NK-92 (cell line): Measurements from ENCODE around the gene TMEM19.
"Not testable (repeated sequence)": the region's sequence is repeated elsewhere in the genome, so short reads cannot be mapped to it uniquely, and the experiment has no call there.

Experiments used
- DNase-seq: peaks from one replicate; lab custom pipeline; 2025; ENCODE audit not compliant: unreplicated experiment; lab: John Stamatoyannopoulos, UW

The TMEM19 gene

GRCh38 chr12:71664411-71665089, 21.3 kb upstream of the TMEM19 start:
- no peak for DNase-seq

- DNase-seq = no peak
Measured at GRCh38 chr12:71665090-71665463, 20.8 kb upstream of the TMEM19 start.

DNA sequence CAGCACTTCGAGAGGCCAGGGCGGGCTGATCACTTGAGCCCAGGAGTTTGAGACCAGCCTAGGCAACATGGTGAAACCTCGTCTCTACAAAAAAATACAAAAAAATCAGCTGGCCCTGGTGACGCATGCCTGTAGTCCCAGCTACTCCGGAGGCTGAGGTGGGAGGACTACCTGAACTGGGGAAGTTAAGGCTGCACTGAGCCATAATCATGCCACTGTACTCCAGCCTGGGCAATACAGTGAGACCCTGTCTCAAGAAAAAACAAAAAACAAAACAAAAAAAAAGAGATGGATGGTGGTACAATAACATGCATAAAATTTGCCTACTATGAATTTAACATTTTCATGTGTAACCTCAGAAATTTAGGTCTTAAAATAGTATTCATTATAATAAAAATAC, 19.6 kb upstream of the TMEM19 start:
- DNase-seq = no peak

DNA sequence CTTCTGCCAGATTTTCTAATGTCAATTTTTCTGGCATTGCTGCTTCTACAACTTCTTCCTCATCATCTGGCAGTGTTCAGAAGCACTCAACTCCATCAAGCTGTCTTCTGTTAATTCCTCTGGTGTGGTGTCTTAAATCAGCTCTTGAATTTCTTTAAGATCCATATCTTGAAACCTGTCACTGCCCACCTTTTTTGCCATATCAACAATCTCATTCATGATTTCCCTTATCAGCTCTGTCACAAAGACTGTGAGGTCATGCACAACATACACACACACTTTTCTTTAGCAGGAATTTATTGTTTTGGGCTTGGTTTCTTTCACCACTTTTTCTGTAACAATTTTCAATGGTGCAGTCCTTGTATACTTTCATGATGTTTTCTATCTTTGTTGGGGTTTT, 14.6 kb upstream of the TMEM19 start:
- DNase-seq = no peak

DNA sequence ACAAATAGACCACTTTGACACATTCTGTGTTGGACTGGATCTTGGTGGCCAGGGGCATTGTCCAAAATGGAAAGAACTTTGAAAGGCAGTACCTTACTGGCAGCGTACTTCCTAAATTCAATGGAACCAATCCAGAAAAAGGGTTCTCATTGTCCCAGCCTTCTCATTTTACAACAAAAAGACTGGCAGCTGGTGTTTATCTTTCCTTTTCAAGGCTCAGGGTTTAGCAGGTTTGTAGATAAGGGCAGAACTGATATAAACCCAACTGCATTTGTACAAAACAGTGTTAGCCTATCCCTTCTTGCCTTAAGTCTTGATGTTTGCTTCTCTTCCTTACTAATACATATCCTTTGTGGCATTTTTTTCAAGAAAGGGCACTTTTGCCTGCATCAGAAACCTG, 14.1 kb upstream of the TMEM19 start:
- no peak for DNase-seq

DNA sequence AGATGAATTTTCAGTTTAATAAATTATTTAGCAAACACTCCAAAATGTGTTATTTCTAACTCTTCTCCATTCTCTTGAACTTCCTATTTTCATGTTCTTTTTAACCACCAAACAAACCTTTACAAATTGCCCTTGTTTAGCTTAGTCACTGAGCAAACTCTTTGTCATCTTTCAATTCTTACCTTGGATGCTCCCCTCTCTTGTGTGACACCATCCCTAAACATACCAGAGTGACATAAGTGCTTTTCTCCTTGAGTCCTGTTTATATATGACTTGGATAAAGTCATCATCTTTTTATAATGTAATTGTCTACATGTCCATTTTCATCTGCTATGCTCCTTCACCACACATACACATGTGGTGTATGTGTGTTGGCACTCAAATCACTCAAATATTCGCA, 3.4 kb upstream of the TMEM19 start:
- no peak for DNase-seq

DNA sequence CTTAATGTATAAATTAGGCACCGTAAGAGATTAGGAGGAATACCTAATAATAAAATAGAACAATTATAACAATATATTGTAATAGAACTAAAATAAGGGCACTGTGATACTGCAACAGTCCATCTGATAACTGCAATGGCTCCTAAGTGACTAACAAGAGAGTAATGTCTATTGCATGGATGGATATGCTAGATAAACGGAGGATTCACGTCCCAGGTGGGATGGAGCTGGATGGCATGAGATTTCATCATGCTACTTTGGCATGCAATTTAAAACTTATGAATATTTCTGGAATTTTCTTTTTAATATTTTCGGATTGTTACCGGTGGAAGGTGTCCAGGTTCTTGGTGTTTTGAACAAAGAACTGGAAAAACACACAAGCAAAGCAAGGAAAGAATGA, 2.2 kb upstream of the TMEM19 start:
- DNase-seq = no peak

DNA sequence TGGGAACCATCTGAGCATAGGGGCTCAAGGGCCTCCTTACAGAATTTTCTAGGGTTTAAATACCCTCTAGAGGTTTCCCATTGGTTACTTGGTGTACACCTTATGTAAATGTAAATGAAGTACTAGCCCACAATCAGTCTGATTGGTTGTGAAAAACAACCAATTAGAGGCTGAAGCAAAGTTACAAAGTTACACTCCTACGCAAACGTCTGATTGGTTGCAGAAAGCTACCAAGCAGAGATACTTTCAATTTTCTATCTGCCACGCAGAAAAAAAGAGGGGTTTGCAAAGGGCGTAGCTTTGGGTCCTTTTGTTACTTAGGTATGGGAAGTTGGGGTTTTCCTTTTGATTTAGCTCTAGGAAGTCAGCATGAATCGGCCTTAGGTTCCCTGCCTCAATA, 1.8 kb upstream of the TMEM19 start:
- no peak for DNase-seq

GRCh38 chr12:71685312-71685906, 473 bp upstream of the TMEM19 start:
- DNase-seq = no peak

- no peak for DNase-seq
Measured at GRCh38 chr12:71686658-71687025, 760 bp downstream of the TMEM19 start.

- DNase-seq = not testable (repeated sequence)
Measured at GRCh38 chr12:71687172-71687571, 1.3 kb downstream of the TMEM19 start.

- no peak for DNase-seq
Measured at GRCh38 chr12:71688961-71689570, 3.2 kb downstream of the TMEM19 start.

DNA sequence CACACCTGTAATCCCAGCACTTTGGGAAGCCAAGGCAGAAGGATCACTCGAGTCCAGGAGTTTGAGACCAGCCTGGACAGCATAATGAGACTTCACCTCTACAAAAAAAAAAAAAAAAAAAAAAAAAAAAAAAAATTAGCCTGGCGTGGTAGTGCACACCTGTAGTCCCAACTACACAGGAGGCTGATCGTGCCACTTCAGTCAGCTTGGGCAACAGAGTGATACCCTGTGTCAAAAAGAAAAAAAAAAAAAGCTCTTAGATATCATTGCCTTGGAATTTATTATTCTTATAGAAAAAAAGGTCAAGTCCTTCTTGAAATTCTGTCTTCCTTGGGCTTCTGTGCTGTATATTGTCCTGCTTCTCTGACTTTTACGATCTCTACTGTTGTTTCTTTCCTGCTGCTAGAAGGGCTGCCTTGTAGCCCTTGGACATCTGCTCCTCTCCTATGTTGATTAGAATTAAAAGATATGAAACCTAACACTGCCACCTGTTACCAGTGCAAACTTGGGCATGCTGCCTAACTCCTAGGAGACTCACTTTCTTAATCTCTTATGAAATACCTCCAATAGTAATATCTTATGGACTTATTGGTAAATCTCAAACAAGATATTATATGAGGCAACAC, 5.7 kb downstream of the TMEM19 start:
- DNase-seq = no peak

DNA sequence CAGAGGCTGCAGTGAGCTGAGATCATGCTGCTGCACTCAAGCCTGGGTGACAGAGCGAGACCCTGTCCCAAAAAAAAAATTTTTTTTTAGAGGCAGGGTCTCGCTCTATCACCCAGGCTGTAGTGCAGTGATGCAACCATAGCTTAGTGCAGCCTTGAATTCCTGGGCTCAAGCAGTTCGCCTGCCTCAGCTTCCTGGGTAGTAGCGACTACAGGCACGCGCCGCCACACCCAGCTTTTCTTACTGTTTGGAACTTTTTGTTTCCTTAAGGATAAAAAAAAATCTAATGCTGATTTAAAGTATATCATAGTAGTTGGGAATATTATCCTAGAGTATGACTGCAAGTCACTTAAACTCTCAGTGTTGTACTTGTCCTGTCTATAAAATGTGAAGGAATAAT, 7.2 kb downstream of the TMEM19 start:
- DNase-seq = no peak

DNA sequence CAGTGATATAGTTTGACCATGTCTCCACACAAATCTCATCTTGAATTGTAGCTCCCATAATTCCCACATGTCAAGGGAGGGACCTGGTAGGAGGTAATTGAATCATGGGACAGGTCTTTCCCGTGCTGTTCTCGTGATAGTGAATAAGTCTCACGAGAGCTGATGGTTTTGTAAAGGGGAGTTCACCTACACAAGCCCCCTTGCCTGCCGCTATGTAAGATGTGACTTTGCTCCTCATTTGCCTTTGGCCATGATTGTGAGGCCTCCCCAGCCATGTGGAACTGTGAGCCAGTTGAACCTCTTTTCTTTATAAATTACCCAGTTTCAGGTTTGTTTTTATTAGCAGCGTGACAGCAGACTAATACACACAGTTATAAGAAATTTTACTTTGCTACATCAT, 7.8 kb downstream of the TMEM19 start:
- not testable (repeated sequence) for DNase-seq

DNA sequence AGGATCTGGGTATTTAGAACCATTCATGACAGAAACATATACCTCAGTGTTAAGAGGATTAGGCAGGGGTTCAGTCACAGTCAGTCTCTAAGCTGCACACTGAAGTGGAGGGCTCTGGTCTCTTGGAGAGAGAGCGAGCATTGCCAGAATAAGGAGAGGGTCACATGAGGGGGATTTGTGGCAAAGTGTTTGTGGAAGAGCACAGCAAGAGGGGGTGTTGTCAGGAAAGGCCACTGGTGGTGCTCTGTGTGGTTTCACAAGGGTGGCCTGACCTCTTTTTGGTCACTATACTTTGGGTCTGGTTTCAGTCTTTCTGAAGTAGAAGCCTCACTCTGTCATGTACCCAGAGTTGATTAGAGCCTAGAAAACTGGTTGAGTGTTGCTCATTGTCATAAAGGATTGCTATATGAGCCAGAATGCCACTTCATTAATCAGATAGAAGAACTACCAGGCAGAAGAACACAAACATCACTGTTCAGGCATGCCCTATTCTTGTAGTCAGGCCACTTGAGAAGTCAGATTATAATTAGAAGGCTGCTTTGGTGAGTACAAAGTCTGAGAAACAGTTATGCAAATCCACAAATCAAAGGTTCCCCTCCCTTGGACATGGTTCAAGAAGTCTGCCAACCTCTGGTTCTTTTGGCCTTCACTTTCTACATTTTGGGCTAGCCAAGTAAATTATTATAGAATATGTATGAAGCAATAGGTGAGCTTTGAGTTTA, 8.4 kb downstream of the TMEM19 start:
- DNase-seq = no peak

GRCh38 chr12:71695782-71696181, 9.9 kb downstream of the TMEM19 start:
- DNase-seq = no peak

DNA sequence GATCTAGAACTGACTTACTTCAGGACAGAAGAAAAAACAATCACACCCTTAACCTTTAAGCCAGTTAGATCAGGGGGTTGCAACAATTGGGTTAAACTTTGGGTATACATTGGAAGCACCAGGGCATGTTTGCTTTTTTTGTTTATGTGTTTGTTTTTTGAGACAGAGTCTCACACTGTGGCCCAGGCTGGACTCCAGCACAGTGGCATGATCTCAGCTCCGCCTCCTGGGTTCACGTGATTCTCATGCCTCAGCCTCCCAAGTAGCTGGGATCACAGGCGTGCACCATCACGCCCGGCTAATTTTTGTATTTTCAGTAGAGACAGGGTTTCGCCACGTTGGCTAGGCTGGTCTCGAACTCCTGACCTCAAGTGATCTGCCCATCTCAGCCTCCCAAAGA, 16.3 kb downstream of the TMEM19 start:
- DNase-seq = not testable (repeated sequence)

DNA sequence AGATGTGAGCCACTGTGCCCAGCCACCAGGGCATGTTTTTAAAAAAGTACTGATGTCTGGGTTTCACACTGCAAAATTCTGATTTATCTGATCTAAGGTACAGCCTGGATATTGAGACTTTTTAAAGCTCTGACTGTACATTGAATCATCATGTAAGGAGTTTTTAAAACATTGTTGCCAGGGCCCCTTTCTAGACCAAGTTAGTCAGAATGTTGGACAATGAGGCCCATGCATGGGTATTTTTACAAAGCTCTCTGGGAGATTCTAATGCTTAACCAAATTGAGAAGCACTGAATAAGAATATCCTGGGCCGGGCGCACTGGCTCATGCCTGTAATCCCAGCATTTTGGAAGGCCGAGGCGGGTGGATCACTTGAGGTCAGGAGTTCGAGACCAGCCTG, 16.7 kb downstream of the TMEM19 start:
- no peak for DNase-seq

GRCh38 chr12:71703206-71703605, 17.3 kb downstream of the TMEM19 start:
- no peak for DNase-seq

DNA sequence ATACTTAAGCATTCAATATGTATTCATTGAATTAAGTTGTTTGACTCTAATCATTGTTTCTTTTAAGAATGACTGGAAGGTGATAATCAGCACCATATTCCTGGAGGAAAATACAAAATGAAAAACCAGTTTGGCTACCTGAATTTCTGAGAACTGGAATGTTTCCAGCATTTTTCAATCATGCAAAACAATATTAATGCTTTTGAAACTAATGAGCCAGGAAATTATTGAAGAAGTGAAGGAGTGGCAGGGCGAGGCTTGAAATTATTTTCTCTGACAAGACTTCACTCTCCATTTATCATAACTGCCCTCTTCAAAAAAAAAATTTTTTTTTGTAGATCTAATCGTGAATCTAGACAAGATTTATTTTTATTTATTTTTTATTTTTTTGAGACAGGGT, 19.0 kb downstream of the TMEM19 start:
- no peak for DNase-seq

- no peak for DNase-seq
Measured at GRCh38 chr12:71708658-71709057, 22.8 kb downstream of the TMEM19 start.
